ENCODE measurements around the gene CTNS.

The CTNS gene

DNA sequence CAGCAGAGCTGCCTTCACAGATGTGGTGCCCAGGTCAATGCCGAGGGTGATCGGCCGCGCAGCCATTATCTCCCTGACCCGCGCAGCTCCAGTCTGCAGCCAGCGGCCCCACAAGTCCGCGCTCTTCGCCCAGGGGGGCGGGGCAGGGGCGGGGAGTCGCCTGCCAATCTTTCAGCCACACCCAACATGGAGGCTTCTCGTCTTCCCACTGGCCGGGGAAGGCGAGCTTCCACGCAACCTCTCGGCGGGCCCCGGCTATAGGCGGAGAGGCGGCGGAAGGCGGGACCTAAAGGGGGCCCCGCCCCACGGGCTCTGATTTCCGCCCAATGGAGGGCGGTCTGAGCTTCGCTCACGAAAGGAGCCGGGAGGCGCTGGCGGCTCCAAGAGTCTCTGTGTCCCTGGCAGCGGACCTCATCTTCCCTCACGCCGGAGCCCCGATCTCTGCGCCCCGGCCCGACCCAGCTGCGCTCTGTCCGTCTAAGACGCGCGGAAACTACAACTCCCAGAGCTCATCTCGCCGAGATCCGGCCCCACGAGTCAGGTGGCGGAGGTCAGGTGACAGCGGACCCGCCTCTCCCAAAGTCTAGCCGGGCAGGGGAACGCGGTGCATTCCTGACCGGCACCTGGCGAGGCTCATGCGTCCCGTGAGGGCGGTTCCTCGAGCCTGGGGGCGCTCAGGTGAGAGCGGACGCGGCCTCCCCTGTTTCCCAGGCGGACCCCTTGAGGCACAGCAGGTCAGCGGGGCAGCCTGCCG lies at the start of gene CTNS, which contains the start of gene SHPK:
CTNS (plus strand) TSS at position 607 of the 754 bp plus-strand sequence. CDS start 3,447 bp downstream, outside the sequence.
SHPK (minus strand) TSS at position 97 of the 754 bp plus-strand sequence; CDS start at position 66, 31 bp downstream.
- peak; percentile 95 for DNase-seq

DNA sequence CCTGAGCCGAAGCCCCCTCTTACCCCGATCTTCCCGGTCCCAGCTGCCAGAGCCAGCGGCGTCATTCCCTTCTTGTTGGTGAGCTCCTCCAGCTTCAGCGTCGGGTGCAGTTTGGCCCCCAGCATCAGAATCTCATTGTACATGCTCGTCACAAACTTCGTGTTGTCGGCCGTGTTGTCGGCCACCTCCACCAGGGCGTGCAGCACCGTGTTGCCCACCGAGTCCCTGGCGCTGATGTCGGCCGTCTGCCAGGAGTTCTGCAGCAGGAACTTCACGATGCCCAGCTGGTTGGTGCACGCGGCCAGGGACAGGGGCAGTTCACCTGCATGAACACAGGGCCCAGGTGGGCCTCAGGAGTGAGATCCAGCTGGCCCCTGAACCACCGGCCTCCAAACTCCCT lies 46.8 kb upstream of the CTNS start:
- DNase-seq: no peak

- DNase-seq: no peak
Measured at GRCh38 chr17:3590231-3590630, 46.3 kb upstream of the CTNS start.

DNA sequence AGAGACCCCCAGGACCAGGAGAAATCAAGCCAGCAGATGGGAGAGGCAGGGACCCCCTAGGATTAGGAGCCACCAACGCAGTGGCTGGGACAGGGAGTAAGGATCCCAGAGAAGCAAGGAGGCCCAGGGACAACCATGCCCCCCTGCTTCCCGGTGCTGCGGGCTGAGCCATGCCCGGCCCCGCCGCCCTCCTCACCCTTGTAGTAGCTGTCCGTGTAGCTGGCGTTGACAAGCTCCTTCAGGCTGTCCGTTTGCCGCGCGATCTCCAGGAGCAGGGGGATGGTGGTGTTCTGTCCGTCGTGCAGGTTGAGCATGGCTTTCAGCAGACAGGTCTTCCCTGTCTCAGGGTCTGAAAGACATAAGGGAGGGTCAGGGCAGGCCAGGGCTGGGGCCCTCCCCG lies 45.8 kb upstream of the CTNS start:
- DNase-seq: no peak

DNA sequence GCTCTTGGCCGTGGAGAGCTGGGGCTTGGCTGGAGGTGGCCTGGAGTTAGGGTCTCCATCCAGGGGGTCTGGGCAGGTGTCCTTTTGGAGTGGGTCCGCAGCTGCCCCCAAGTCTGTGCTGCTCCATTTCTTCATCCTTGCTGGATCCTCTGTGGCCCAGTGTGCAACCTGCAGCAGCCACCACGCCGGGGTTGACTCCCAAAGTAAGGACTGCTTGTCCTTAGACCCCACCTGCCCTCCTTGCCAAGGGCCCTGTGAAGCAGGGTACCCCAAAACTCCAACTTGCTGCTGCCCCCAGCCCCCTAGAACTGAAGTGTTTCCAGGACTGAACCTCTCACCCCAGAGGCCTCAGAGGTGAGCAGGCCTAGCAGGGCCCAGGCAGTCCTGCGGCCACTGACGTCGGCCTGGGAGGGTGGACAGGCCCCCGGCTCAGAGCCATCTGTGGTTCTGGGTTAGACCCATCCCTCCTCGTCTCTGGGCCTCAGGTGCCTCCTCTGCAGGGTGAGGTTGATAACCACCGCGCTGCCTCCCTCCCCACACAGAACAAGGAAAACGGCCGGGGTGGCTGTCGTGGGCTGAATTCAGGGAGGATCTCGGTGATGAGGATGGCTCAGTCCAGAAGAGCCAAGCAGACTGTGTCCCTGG lies 44.2 kb upstream of the CTNS start:
- no peak for DNase-seq

GRCh38 chr17:3593384-3593783 lies 43.2 kb upstream of the CTNS start:
- DNase-seq: no peak

GRCh38 chr17:3594051-3594800 lies 42.3 kb upstream of the CTNS start:
- no peak for DNase-seq

- no peak for DNase-seq
Measured at GRCh38 chr17:3594976-3595375, 41.6 kb upstream of the CTNS start.

- DNase-seq: no peak
Measured at GRCh38 chr17:3596804-3597464, 39.6 kb upstream of the CTNS start.

DNA sequence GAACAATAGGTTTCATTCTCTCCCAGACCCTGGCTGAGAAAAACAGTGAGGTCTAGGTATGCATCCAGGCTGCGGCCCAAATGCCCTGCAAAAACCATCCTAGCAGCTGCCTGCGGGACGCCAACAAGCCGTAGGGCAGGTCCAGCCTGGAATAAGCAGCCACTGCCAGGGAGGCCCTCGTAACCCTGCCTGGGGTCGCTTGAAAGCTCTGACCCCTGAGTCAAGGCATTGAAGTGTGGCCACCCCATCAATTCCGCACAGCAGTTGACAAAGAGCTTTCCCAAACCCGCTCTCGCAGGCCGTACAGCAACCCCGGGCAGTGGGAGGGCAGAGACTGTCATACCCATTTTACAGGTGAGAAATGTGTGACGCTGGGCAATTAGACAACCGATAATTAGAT lies 38.5 kb upstream of the CTNS start:
- no peak for DNase-seq

- no peak for DNase-seq
Measured at GRCh38 chr17:3600529-3601205, 35.9 kb upstream of the CTNS start.

DNA sequence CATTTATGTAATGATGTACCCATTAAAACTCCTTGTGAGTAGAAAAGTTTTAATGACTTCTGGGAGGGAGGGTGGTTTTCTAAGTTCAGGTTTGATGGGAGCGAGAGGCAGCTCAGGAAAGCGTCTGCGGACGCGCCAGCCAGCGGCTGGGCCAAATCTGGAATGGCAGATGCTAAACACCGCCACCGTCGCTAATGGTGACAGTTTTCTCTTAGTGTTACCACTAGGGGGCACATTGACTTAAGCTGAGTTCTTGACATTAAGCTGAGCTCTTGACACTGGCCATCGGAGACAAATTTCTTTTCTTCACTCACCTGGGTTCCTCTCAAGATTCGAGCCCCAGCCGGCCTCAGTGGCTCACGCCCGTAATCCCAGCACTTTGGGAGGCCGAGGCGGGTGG lies 34.1 kb upstream of the CTNS start:
- DNase-seq: peak; percentile 4

DNA sequence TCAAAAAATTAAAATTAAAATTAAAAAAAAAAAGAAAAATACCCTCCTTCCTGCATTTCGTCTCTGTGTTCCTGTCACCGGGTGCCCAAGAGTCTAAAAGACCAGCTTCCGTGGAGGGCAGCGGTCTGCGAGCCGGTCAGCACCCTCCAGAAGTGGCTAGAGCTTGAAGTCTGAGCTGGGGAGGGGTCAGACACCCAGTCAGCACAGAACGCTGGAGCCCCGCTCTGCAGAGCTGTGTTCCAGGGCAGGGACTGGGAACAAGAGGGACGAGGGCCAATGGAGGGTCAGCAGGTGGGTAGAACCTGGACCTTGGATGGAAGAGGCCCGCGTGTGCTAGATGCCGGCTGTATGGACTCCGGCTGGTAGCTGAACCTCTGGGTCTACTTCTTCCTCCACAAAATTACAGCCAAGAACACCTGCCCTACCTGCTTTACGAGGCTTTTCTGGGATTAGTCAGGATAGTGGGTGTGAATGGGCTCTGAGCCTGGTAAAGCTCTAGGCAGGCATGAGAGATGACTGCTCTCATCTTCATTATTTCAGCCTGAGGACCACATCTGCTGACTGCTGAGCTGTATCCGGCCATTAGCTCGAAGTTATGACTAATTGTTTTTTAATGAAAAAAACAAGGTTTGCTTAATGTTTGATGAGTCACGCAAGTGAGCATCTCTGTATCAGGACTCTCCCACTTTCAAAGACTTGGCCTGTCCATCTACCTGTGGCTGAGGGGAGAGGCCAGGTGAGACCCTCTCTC lies 33.3 kb upstream of the CTNS start:
- DNase-seq: no peak

DNA sequence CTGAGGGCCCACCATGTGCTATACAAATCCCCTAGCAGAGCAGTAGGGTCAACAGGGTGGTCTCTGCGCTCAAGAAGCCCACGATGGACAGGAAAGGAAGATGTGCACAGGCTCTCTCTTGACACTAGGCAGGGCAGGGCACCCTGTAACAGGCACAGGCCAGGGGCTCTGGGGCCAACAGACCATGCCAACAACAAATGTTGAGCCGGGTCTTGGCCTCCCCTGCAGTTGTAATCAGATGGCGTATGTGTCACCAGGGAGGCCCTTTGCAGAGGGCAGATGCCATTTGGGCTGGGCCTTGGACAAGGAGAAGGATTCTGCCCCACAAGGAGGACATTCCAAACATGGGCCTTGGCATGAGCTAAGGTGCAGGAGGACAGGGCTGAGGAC lies 32.7 kb upstream of the CTNS start:
- DNase-seq: no peak

DNA sequence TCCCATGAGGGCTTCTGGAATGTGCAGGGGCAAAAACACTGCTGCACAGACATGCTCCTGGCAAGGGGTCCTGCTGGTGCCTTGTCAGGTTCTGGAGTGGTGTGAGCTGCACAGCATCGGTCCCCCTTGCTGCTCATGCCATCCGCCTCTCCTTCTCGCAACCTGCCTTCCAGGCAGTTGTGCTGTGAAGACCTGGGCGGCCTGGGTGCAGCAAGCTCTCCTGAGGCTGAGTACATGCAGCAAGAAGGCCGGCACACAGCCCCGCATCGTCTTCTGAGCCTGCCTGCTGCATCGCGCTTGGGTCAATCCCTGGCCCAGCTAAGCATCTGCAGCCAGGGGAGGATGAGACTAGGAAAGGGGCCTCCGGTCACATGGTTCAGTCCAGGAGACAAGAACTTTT lies 26.9 kb upstream of the CTNS start:
- no peak for DNase-seq

- DNase-seq: no peak
Measured at GRCh38 chr17:3610523-3610922, 26.0 kb upstream of the CTNS start.

DNA sequence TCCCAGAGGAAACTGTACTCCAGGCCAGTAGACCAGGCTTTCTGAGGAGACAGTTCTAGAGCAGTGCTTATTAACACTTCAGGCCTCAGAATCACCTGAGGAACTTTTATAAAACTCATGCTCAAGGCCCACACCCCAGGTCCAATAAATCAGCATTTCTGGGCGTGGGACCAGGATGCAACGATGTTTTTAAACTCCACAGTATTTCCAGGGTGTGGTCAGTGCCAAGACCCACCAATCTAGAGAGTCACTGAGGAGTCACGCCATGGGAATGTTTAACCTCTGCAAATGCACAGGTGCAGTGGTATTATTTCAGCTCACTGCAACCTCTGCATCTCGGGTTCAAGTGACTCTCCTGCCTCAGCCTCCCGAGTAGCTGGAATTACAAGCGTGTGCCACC lies 23.4 kb upstream of the CTNS start:
- DNase-seq: no peak

DNA sequence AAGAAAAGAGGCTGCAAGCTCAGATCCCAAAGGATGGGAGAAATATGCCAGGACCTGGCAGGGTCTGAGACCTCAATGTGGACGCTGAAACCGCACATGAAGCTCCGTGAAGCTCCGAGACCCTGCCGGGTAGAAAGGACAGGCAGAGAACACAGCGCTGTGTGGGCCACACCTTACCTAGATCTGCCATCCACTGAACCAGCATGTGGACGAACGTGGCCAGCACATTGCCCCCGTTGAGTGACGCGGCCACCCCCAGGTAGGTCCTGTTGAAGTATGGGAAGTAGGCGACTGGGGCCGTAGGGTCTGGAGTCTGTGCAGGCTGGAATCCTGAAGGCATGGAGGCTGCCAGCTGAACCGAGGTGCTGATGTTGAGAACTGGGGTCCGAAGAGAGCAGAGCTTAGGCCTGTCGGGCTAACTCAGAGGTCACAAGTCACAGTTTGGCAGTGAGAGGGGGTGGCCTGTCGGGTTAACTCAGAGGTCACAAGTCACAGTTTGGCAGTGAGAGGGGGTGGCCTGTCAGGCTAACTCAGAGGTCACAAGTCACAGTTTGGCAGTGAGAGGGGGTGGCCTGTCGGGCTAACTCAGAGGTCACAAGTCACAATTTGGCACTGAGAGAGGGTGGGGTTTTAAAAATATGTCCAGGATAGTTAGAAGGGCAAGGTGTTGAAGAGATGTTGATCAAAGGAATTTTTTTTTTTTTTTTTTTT lies 21.2 kb upstream of the CTNS start:
- DNase-seq: no peak

GRCh38 chr17:3621146-3621720 lies 15.3 kb upstream of the CTNS start:
- no peak for DNase-seq

- DNase-seq: no peak
Measured at GRCh38 chr17:3622977-3623594, 13.5 kb upstream of the CTNS start.

Measured in NCI-H1436 (cell line).